HepG2 (cell line): ENCODE results near the gene VPS52. TPM values are rescaled to one million over a fixed set of nuclear protein-coding genes. Genes with fewer than 3 reads are reported as not detected.
A peak's percentile ranks its signal among the peaks of the same experiment; 100 is the strongest.

Source experiments
- NAIF1 ChIP-seq: sonication (generic); formaldehyde crosslinking; IDR thresholded peaks from 2 replicates; pipeline ENCODE4 v1.5.0; 2020; ENCODE audit warnings: mild to moderate bottlenecking, missing genetic modification reagents, borderline replicate concordance
- NCOR1 ChIP-seq: fragments of 200-600 bp; sonication (generic); IDR thresholded peaks from 2 replicates; pipeline ENCODE4 v1.7.0; 2017; ENCODE audit warnings: antibody characterized with exemption, low read length, borderline replicate concordance
- PRDM15 ChIP-seq: sonication (generic); formaldehyde crosslinking; IDR thresholded peaks from 2 replicates; pipeline ENCODE4 v1.4.0; 2020; ENCODE audit warnings: missing genetic modification reagents
- SALL1 ChIP-seq: sonication (generic); formaldehyde crosslinking; IDR thresholded peaks from 2 replicates; pipeline ENCODE4 v1.8.0; 2022; ENCODE audit warnings: mild to moderate bottlenecking, missing genetic modification reagents
- ZBED4 ChIP-seq: sonication (generic); formaldehyde crosslinking; IDR thresholded peaks from 2 replicates; pipeline ENCODE4 v1.4.0; 2020; ENCODE audit warnings: missing genetic modification reagents, borderline replicate concordance
- ZNF441 ChIP-seq: sonication (generic); formaldehyde crosslinking; IDR thresholded peaks from 2 replicates; pipeline ENCODE4 v1.7.0; 2021; ENCODE audit warnings: missing genetic modification reagents, borderline replicate concordance
- ZNF773 ChIP-seq: sonication (generic); formaldehyde crosslinking; IDR thresholded peaks from 2 replicates; pipeline ENCODE4 v1.4.0; 2020; ENCODE audit warnings: missing genetic modification reagents, borderline replicate concordance
- ZNF850 ChIP-seq: sonication (generic); formaldehyde crosslinking; conservative IDR thresholded peaks from 2 replicates; pipeline ENCODE4 v1.9.0; 2021; ENCODE audit warnings: mild to moderate bottlenecking, missing genetic modification reagents
- ZSCAN25 ChIP-seq: sonication (generic); formaldehyde crosslinking; IDR thresholded peaks from 2 replicates; pipeline ENCODE4 v1.8.0; 2022; ENCODE audit warnings: mild to moderate bottlenecking, missing genetic modification reagents
- polyA plus RNA-seq, 8 experiments: library from polyadenylated mRNA; depleted of rRNA in 3 of 8; stranded (reverse) in 7 of 8; unstranded in 1 of 8; fragments of >200 nt; fragmentation: Illumina TruSeq in 4 of 8; extraction: Trizol in 4 of 8; gene quantifications; 2 replicates each; pipeline versions ENCODE4 v1.2.1 to v1.2.3, GENCODE V29; 2011 to 2016; ENCODE audit warnings: low read depth in 4 of 8, missing spikeins in 1 of 8, mixed read lengths in 1 of 8; ENCODE audit not compliant: insufficient read depth in 1 of 8
- total RNA-seq, 5 experiments: library from RNA; depleted of rRNA; stranded (reverse); fragments of >200 nt; fragmentation: Illumina TruSeq; extraction: Trizol; gene quantifications; 2 replicates each; pipeline ENCODE4 v1.2.3, GENCODE V29; 2016; ENCODE audit warnings: low read depth in 1 of 5
- TF ChIP-seq, protein P1 (sequence below): sonication (generic); formaldehyde crosslinking; IDR thresholded peaks from 2 replicates; pipeline ENCODE4 v1.5.0; 2020; ENCODE audit warnings: mild to moderate bottlenecking, missing genetic modification reagents, borderline replicate concordance
- TF ChIP-seq, protein P2 (sequence below): sonication (generic); formaldehyde crosslinking; IDR thresholded peaks from 2 replicates; pipeline ENCODE4 v1.5.0; 2020; ENCODE audit warnings: mild to moderate bottlenecking, missing genetic modification reagents
- TF ChIP-seq, protein P3 (sequence below): sonication (generic); formaldehyde crosslinking; IDR thresholded peaks from 2 replicates; pipeline ENCODE4 v1.4.0; 2020; ENCODE audit warnings: missing genetic modification reagents; ENCODE audit errors: not compliant biosample characterization

Gene VPS52
- total and polyA plus RNA-seq, 2 of the 13 experiments (the other 11 are each of a cell fraction or from before 2014, with no cell fraction given), result 48.9 to 85.5 TPM

DNA sequence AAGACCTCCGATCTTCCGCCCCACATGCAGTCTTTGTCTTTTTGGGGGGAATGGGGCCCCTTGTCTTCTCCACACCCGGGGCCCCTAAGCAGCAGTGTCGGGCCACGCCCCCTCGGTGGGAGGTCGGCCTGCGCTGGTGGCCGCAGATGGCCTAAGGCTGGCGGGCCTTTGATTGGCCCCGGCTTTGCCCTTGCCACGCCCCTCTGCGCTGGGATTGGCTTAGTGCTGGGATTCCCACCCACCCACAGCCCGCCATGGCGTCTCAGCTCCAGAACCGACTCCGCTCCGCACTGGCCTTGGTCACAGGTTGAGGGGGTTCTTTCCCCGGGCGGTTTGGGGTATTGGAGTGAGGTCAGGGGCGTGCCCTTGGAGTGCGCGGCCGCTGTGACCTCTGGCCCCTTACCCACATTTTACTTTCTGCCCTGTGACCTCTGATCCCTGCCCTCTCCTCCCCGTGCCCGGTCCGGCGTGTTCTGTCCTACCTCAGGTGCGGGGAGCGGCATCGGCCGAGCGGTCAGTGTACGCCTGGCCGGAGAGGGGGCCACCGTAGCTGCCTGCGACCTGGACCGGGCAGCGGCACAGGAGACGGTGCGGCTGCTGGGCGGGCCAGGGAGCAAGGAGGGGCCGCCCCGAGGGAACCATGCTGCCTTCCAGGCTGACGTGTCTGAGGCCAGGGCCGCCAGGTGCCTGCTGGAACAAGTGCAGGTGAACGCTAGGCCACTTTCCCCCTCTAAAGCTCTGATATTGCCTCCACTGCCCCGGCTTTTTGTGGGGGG lies 67.1 kb downstream of the VPS52 start, which contains the start of gene HSD17B8 (continued):
- TF ChIP-seq, protein P1, sequence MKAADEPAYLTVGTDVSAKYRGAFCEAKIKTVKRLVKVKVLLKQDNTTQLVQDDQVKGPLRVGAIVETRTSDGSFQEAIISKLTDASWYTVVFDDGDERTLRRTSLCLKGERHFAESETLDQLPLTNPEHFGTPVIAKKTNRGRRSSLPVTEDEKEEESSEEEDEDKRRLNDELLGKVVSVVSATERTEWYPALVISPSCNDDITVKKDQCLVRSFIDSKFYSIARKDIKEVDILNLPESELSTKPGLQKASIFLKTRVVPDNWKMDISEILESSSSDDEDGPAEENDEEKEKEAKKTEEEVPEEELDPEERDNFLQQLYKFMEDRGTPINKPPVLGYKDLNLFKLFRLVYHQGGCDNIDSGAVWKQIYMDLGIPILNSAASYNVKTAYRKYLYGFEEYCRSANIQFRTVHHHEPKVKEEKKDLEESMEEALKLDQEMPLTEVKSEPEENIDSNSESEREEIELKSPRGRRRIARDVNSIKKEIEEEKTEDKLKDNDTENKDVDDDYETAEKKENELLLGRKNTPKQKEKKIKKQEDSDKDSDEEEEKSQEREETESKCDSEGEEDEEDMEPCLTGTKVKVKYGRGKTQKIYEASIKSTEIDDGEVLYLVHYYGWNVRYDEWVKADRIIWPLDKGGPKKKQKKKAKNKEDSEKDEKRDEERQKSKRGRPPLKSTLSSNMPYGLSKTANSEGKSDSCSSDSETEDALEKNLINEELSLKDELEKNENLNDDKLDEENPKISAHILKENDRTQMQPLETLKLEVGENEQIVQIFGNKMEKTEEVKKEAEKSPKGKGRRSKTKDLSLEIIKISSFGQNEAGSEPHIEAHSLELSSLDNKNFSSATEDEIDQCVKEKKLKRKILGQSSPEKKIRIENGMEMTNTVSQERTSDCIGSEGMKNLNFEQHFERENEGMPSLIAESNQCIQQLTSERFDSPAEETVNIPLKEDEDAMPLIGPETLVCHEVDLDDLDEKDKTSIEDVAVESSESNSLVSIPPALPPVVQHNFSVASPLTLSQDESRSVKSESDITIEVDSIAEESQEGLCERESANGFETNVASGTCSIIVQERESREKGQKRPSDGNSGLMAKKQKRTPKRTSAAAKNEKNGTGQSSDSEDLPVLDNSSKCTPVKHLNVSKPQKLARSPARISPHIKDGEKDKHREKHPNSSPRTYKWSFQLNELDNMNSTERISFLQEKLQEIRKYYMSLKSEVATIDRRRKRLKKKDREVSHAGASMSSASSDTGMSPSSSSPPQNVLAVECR (CRISPR knock-in tag), result peak; percentile 90
- TF ChIP-seq PRDM15 (CRISPR knock-in tag) (peak; percentile 90), ZNF773 (CRISPR knock-in tag) (peak; percentile 49; the same call in 1 of the 2 replicates), ZNF441 (CRISPR knock-in tag) (peak; percentile 89; the same call in 1 of the 2 replicates), ZNF850 (CRISPR knock-in tag) (no peak), NAIF1 (CRISPR knock-in tag) (0 out of 2 replicates have a peak, but pooled peaks have one; percentile 33), ZBED4 (CRISPR knock-in tag) (peak; percentile 86), SALL1 (CRISPR knock-in tag) (peak; percentile 63), NCOR1 (no peak; the same call in 1 of the 2 replicates), ZSCAN25 (CRISPR knock-in tag) (no peak)
- TF ChIP-seq, protein P2, sequence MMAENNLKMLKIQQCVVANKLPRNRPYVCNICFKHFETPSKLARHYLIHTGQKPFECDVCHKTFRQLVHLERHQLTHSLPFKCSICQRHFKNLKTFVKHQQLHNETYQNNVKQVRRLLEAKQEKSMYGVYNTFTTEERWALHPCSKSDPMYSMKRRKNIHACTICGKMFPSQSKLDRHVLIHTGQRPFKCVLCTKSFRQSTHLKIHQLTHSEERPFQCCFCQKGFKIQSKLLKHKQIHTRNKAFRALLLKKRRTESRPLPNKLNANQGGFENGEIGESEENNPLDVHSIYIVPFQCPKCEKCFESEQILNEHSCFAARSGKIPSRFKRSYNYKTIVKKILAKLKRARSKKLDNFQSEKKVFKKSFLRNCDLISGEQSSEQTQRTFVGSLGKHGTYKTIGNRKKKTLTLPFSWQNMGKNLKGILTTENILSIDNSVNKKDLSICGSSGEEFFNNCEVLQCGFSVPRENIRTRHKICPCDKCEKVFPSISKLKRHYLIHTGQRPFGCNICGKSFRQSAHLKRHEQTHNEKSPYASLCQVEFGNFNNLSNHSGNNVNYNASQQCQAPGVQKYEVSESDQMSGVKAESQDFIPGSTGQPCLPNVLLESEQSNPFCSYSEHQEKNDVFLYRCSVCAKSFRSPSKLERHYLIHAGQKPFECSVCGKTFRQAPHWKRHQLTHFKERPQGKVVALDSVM (CRISPR knock-in tag), result no peak
- TF ChIP-seq, protein P3, sequence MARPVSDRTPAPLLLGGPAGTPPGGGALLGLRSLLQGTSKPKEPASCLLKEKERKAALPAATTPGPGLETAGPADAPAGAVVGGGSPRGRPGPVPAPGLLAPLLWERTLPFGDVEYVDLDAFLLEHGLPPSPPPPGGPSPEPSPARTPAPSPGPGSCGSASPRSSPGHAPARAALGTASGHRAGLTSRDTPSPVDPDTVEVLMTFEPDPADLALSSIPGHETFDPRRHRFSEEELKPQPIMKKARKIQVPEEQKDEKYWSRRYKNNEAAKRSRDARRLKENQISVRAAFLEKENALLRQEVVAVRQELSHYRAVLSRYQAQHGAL (CRISPR knock-in tag), result peak; percentile 81
